Stimulated activated CD4-positive, alpha-beta T cell treated with anti-CD3 and anti-CD28 coated beads, Interleukin-4, amount 100 ng/mL, for 48 hours (primary cell): ENCODE measurements around the gene SLC6A6.

ENCODE experiments used
- DNase-seq, 2 donors: peaks; one replicate each; pipeline ENCODE4 v3.0.0-alpha.2; 2020; ENCODE audit warnings: low read depth in 2 of 2

Gene SLC6A6

GRCh38 chr3:14422016-14422963 is 19.9 kb downstream of the SLC6A6 start:
- no peak for DNase-seq

- DNase-seq: no peak
Measured at GRCh38 chr3:14423197-14423743, 20.9 kb downstream of the SLC6A6 start.

GRCh38 chr3:14423963-14424362 is 21.6 kb downstream of the SLC6A6 start:
- no peak for DNase-seq

- DNase-seq: no peak
Measured at GRCh38 chr3:14424711-14425580, 22.5 kb downstream of the SLC6A6 start.

DNA sequence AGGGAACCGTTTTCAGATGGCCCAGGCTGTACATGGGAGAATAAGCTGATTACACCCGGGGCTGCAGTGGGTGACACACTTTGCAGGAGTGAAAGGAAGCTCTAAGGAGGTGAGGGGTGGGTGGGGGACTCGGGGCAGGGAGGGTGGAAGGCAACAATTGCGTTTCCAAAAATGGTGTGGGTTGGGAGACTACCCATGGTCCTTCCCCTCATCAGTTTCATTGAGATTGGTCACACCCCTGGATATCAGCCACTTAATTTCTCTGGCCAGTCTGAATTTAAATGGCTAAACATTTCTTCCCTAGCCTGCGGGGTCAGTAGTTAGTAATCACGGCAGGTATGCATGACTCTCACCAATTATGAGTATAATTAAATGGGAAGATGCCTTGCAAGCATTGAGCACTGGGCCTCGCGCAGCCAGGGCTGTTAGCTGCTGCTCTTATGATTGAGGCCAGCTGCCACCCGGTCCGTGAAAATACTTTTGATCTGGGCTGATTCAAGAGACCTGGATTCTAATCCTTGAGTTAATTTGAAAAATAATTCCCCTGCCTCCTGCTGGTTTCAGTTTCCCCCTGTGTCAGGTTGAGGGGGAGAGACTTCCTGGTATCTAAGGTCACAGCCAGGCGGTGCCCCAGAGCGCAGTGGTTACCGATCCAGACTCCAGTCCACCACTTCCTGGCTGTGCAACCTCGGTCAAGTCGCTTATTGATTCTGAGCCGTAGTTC is 23.3 kb downstream of the SLC6A6 start:
- DNase-seq: no peak

- DNase-seq: no peak
Measured at GRCh38 chr3:14426305-14426620, 23.9 kb downstream of the SLC6A6 start.

- DNase-seq: no peak
Measured at GRCh38 chr3:14428087-14429033, 26.0 kb downstream of the SLC6A6 start.

DNA sequence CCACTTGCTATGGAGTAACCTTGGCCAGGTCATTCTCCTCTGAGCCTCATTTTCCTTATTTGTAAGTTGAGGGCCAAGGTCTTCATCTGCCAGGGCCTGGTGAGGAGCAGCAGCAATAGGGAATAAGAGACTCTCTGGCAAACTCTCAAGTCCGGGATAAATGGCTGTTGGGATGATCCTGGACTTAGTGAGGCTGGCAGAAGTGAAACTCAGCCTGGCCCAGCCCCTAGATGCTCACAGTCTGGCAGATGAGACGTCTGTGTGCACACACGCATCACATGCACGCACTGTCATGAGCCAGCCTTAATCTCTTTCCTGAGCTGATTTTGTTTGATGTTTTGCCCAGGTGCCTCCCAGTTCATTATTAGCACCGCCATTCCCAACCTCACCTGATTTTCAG is 26.8 kb downstream of the SLC6A6 start:
- no peak for DNase-seq

GRCh38 chr3:14429640-14430039 is 27.2 kb downstream of the SLC6A6 start:
- DNase-seq: no peak

DNA sequence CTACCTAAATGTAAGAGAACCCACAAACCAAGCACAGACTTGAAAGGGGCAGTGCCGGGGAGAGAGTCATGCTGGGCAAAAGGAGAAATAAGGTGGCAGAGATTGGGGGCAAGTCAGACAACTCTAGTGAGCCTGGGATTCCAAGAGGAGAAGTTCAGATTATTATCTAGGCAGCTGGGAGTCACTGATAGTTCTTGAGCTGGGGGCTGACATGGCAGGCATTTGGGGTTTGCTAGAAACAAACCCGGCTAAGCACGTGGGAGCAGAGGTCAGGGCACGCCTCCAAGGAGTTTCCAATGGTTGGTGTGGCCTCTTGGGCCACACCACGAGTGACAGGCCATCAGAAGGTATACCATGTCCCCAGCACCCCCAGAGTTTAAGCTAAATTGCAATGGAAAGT is 27.6 kb downstream of the SLC6A6 start:
- DNase-seq: no peak

GRCh38 chr3:14430706-14431451 is 28.5 kb downstream of the SLC6A6 start:
- no peak for DNase-seq

GRCh38 chr3:14431452-14431916 is 29.1 kb downstream of the SLC6A6 start:
- no peak for DNase-seq

GRCh38 chr3:14431917-14432834 is 29.8 kb downstream of the SLC6A6 start:
- peak; percentile 88 to 95 for DNase-seq

DNA sequence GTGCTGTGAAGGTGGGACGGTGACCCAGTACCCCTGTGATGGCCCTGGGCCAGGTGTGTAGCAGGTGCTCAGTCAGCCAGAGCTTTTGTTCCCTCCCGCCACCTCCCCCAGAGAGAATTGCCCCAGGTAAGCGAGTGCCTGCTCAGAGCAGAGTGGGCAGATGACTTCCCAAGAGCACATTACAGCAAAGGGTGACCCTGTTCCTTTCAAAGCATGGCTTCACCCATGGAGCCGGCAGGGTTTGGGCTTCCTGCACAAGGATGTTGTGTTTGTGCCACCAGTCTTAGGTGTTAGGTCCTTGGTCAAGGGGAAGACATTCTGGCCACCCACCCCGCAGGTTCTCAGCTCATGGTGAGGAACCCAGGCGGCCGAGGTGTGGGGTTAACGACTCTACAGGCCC is 30.7 kb downstream of the SLC6A6 start:
- no peak for DNase-seq

- no peak for DNase-seq
Measured at GRCh38 chr3:14434126-14434497, 31.7 kb downstream of the SLC6A6 start.

- no peak for DNase-seq
Measured at GRCh38 chr3:14434498-14435151, 32.2 kb downstream of the SLC6A6 start.

- DNase-seq: no peak
Measured at GRCh38 chr3:14435175-14436014, 33.0 kb downstream of the SLC6A6 start.

DNA sequence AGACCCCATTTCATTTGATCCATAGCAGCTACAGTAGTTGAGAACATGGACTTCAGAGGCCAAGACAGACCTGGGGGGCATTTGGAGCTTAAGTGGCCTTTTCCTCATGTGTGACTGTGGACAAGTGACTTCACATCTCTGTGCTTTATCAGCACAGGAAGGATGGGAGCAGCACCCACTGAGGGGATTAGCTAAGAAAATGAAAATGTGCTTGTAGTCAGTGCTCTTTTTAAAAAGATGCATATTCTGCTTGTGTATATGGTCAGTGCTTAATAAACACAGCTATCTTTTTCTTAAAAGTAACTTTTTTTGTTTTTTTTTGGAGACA is 34.5 kb downstream of the SLC6A6 start:
- DNase-seq: no peak
